PC-9 (cell line): ENCODE measurements around the gene HMGCL. TPM values are rescaled to one million over a fixed set of nuclear protein-coding genes. Genes with fewer than 3 reads are reported as not detected.

Experiments
- BruUV-seq: library from RNA; stranded (reverse); fragments of 400-500 nt; replicated peaks from 2 replicates; lab custom pipeline; 2021; lab: Mats Ljungman, UMichigan
- CTCF ChIA-PET: fragments of 300-600 bp; sonication (Branson Sonifier 250); formaldehyde crosslinking; loops from one replicate; lab custom pipeline; 2022; ENCODE audit warnings: antibody characterized with exemption; lab: Charles Lee
- POLR2A ChIA-PET: fragments of 300-600 bp; sonication (Branson Sonifier 250); formaldehyde crosslinking; loops from one replicate; lab custom pipeline; 2022; ENCODE audit warnings: antibody characterized with exemption; ENCODE audit not compliant: unreplicated experiment; lab: Charles Lee
- DNase-seq, 2 experiments: peaks; one replicate each; pipeline versions ENCODE4 v3.0.0 to v3.0.0-alpha.2; 2015 to 2022; ENCODE audit warnings: mixed read lengths in 1 of 2
- H2AFZ ChIP-seq: fragments of 200-600 bp; sonication (generic); 2 replicates; pipeline ENCODE4 v1.8.1; 2017; ENCODE audit warnings: antibody characterized with exemption
- H3F3A ChIP-seq: fragments of 200-600 bp; sonication (generic); 2 replicates; pipeline ENCODE4 v1.8.1; 2017; ENCODE audit warnings: antibody characterized with exemption, mild to moderate bottlenecking, low read depth; ENCODE audit not compliant: insufficient read depth
- H3K27ac ChIP-seq: fragments of 200-600 bp; sonication (generic); 2 replicates; pipeline ENCODE4 v1.6.1; 2016; ENCODE audit warnings: mixed run types
- H3K27me3 ChIP-seq: fragments of 200-600 bp; sonication (generic); 2 replicates; pipeline ENCODE4 v1.6.1; 2016; ENCODE audit warnings: low read depth, mixed run types; ENCODE audit not compliant: insufficient read depth
- H3K36me3 ChIP-seq: fragments of 200-600 bp; sonication (generic); 2 replicates; pipeline ENCODE4 v1.6.1; 2016; ENCODE audit warnings: low read depth, mixed run types
- H3K4me1 ChIP-seq: fragments of 200-600 bp; sonication (generic); replicated peaks from 2 replicates; pipeline ENCODE4 v1.6.1; 2016; ENCODE audit warnings: mixed run types; ENCODE audit not compliant: insufficient read depth
- H3K4me2 ChIP-seq: fragments of 200-600 bp; sonication (generic); 2 replicates; pipeline ENCODE4 v1.6.1; 2017; ENCODE audit warnings: mixed run types
- H3K4me3 ChIP-seq: fragments of 200-600 bp; sonication (generic); 2 replicates; pipeline ENCODE4 v1.6.1; 2016; ENCODE audit warnings: mixed run types
- H3K79me2 ChIP-seq: fragments of 200-600 bp; sonication (generic); 2 replicates; pipeline ENCODE4 v1.6.1; 2017; ENCODE audit warnings: low read depth, mixed run types
- H3K9me2 ChIP-seq: fragments of 200-600 bp; sonication (generic); 2 replicates; pipeline ENCODE4 v1.8.1; 2017; ENCODE audit warnings: mild to moderate bottlenecking; ENCODE audit not compliant: insufficient read depth
- H3K9me3 ChIP-seq: fragments of 200-600 bp; sonication (generic); 2 replicates; pipeline ENCODE4 v1.8.1; 2016; ENCODE audit warnings: low read depth; ENCODE audit not compliant: insufficient read depth
- H4K20me1 ChIP-seq: fragments of 200-600 bp; sonication (generic); 2 replicates; pipeline ENCODE4 v1.8.1; 2017; ENCODE audit not compliant: insufficient read depth
- EZH2 ChIP-seq: fragments of 200-600 bp; sonication (generic); IDR thresholded peaks from 2 replicates; pipeline ENCODE4 v1.8.0; 2017; ENCODE audit warnings: antibody characterized with exemption, low read depth
- intact Hi-C: fragments of 100-400 bp; cut with micrococcal nuclease; formaldehyde crosslinking; loops from one replicate; pipeline ENCODE4 v1.10.0; 2022; ENCODE audit not compliant: unreplicated experiment
- total RNA-seq: library from RNA; stranded (reverse); gene quantifications from 2 replicates; pipeline ENCODE4 v1.2.3, GENCODE V29; 2021
- TF ChIP-seq, protein P1 (sequence below): fragments of 200-600 bp; sonication (generic); conservative IDR thresholded peaks from 2 replicates; pipeline ENCODE4 v1.6.1; 2017; ENCODE audit warnings: mixed run types, antibody characterized with exemption, mild to moderate bottlenecking, moderate library complexity

Gene HMGCL
- total RNA-seq, 1 experiment from 2014 or later: 43.2 TPM

DNA sequence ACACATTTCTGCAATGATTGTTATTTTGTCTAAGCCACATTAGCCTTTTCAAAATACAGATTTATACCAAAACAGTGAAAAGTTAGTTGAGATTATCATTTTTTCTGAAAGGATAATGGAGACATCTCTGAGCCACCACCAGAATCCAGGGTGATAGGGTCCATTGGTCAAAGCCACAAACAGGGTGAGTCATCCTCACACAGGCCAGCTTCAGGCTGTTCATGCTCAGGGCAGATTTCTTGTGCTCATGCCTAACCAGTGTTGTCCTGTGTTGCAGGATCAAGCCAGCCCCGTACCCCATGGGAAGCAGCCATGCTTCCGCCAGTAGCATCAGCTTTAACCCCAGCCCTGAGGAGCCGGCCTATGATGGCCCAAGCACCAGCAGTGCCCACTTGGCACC, 68.6 kb downstream of the HMGCL start:
- no peak for TF ChIP-seq EZH2
- TF ChIP-seq, protein P1, sequence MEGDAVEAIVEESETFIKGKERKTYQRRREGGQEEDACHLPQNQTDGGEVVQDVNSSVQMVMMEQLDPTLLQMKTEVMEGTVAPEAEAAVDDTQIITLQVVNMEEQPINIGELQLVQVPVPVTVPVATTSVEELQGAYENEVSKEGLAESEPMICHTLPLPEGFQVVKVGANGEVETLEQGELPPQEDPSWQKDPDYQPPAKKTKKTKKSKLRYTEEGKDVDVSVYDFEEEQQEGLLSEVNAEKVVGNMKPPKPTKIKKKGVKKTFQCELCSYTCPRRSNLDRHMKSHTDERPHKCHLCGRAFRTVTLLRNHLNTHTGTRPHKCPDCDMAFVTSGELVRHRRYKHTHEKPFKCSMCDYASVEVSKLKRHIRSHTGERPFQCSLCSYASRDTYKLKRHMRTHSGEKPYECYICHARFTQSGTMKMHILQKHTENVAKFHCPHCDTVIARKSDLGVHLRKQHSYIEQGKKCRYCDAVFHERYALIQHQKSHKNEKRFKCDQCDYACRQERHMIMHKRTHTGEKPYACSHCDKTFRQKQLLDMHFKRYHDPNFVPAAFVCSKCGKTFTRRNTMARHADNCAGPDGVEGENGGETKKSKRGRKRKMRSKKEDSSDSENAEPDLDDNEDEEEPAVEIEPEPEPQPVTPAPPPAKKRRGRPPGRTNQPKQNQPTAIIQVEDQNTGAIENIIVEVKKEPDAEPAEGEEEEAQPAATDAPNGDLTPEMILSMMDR: no peak
- no peaks in the 10 kb centered on the region for H3K27me3 ChIP-seq
- no peaks in the 10 kb centered on the region for H4K20me1 ChIP-seq
- ChIA-PET CTCF (no interaction called here), POLR2A (no interaction called here)
- 0 out of 2 replicates have a peak, but pooled peaks cover 3% of the 10 kb centered on the region for H3K79me2 ChIP-seq
- H3K4me1 ChIP-seq: no peaks in the 10 kb centered on the region
- H3K27ac ChIP-seq: no peak overlapping the region
- no peak for DNase-seq
- H3K4me3 ChIP-seq: no peak overlapping the region
- 0 out of 2 replicates have a peak, but pooled peaks cover 4% of the 10 kb centered on the region for H3F3A ChIP-seq
- H3K9me3 ChIP-seq: no peaks in the 10 kb centered on the region
- intact Hi-C loops: no loop called here
- peaks cover 14% of the 10 kb centered on the region; the same call in 1 of the 2 replicates for H3K36me3 ChIP-seq
- no peak overlapping the region for H3K4me2 ChIP-seq
- no TSS peak for BruUV-seq
- no peaks in the 10 kb centered on the region for H3K9me2 ChIP-seq
- H2AFZ ChIP-seq: no peak overlapping the region

DNA sequence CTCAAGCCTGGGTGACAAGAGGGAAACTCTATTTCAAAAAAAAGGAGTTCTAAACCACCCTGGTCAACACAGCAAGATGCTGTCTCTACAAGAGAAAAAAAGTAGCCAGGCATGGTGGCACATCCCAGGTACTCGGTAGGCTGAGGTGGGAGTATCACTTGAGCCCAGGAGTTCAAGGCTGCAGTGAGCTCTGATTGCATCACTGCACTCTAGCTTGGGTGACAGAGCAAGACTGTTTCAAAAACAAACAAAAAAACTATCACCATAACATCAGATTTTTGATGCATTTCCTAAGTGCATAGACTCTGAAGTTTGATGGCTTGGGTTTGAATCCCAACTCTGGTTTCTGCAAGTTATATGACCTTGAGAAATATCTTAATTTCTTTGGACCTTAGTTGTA, 72.3 kb downstream of the HMGCL start:
- Histone ChIP-seq H4K20me1 (peaks cover 3% of the 10 kb centered on the region; the same call in 1 of the 2 replicates), H3F3A (peaks cover 13% of the 10 kb centered on the region; the same call in 1 of the 2 replicates), H3K27ac (no peak overlapping the region), H2AFZ (no peak overlapping the region), H3K4me1 (no peaks in the 10 kb centered on the region), H3K9me2 (no peaks in the 10 kb centered on the region), H3K36me3 (peaks cover 14% of the 10 kb centered on the region; the same call in 1 of the 2 replicates), H3K9me3 (no peaks in the 10 kb centered on the region), H3K79me2 (peaks cover 16% of the 10 kb centered on the region), H3K27me3 (no peaks in the 10 kb centered on the region), H3K4me3 (no peak overlapping the region), H3K4me2 (no peak overlapping the region)
- no TSS peak for BruUV-seq
- no peak for TF ChIP-seq EZH2
- TF ChIP-seq, protein P1: no peak
- no peak for DNase-seq
- ChIA-PET CTCF (no interaction called here), POLR2A (no interaction called here)
- intact Hi-C loops: no loop called here

Other genes with a start within 250 kb of the HMGCL start
- 1,015 and 1,205 TPM in 2 replicates for gene RPL11, start 133.6 kb downstream of the HMGCL start, total RNA-seq
- gene ELOA, start 82.0 kb downstream of the HMGCL start, total RNA-seq: 26.2 and 26.4 TPM in 2 replicates
- gene PITHD1, start 47.0 kb downstream of the HMGCL start, total RNA-seq: 38.5 and 39.7 TPM in 2 replicates
- gene LYPLA2, start 34.3 kb downstream of the HMGCL start, total RNA-seq: 90.1 and 94.9 TPM in 2 replicates
- gene GALE, start 24.7 kb downstream of the HMGCL start, total RNA-seq: 40.5 and 45.8 TPM in 2 replicates
- 29.0 and 30.9 TPM in 2 replicates for gene FUCA1, start 42.9 kb upstream of the HMGCL start, total RNA-seq
- gene CNR2, start 87.9 kb upstream of the HMGCL start, total RNA-seq: not detected in 2 replicates
- 58.4 and 67.7 TPM in 2 replicates for gene PNRC2, start 134.4 kb upstream of the HMGCL start, total RNA-seq
- 77.3 and 96.2 TPM in 2 replicates for gene SRSF10, start 154.9 kb upstream of the HMGCL start, total RNA-seq